Lung (tissue), 12 donors: ENCODE results near the gene PIEZO1. TPM values are rescaled to one million over a fixed set of nuclear protein-coding genes. Genes with fewer than 3 reads are reported as not detected.

Experiments used
- ATAC-seq: fragments of 200-7000 bp; cut with Tn5 transposase; one replicate; pipeline ENCODE4 v1.9.1; 2020; ENCODE audit warnings: moderate number of reproducible peaks; ENCODE audit not compliant: insufficient read depth, low FRiP score
- DNase-seq, 3 donors: peaks; one replicate each; pipeline ENCODE4 v3.0.0-alpha.2; 2013 to 2017
- H3K27ac ChIP-seq, 2 donors: one replicate each; pipeline ENCODE4 v1.5.1; 2013; ENCODE audit warnings: mild to moderate bottlenecking in 2 of 2, moderate library complexity in 2 of 2, control low read depth in 1 of 2, inconsistent platforms in 1 of 2, low read depth in 1 of 2, low read length in 1 of 2
- H3K27me3 ChIP-seq, 3 donors: one replicate each; pipeline ENCODE4 v1.5.1; 2013; ENCODE audit warnings: low read length in 2 of 3; ENCODE audit not compliant: control insufficient read depth in 3 of 3, insufficient read depth in 3 of 3
- H3K36me3 ChIP-seq, 4 donors: one replicate each; pipeline ENCODE4 v1.5.1; 2013; ENCODE audit warnings: low read length in 4 of 4, mild to moderate bottlenecking in 1 of 4, moderate library complexity in 1 of 4; ENCODE audit not compliant: control insufficient read depth in 4 of 4, insufficient read depth in 4 of 4
- H3K4me1 ChIP-seq, 5 donors: one replicate each; pipeline ENCODE4 v1.5.1; 2013; ENCODE audit warnings: low read length in 5 of 5, mild to moderate bottlenecking in 2 of 5, moderate library complexity in 1 of 5; ENCODE audit not compliant: control insufficient read depth in 5 of 5, insufficient read depth in 5 of 5
- H3K4me3 ChIP-seq: one replicate; pipeline ENCODE4 v1.5.1; 2013; ENCODE audit warnings: mild to moderate bottlenecking, control low read depth, moderate library complexity
- H3K9ac ChIP-seq, 2 donors: one replicate each; pipeline ENCODE4 v1.5.1; 2013; ENCODE audit warnings: low read length in 2 of 2, control low read depth in 1 of 2; ENCODE audit not compliant: insufficient read depth in 1 of 2
- H3K9me3 ChIP-seq, 4 donors: one replicate each; pipeline ENCODE4 v1.5.1; 2013; ENCODE audit warnings: low read length in 3 of 4, mild to moderate bottlenecking in 1 of 4, moderate library complexity in 1 of 4; ENCODE audit not compliant: control insufficient read depth in 4 of 4, insufficient read depth in 3 of 4
- WGBS, 2 donors: extraction: QIAGEN DNeasy Blood & Tissue Kit; methylation state at CpG; one replicate each; pipeline ENCODE4 v1.1.7; 2013; 5-methylcytosine and 5-hydroxymethylcytosine counted together
- polyA plus RNA-seq, 2 donors: library from polyadenylated mRNA; stranded (reverse); fragments of 200-250 nt; gene quantifications; one replicate each; pipeline ENCODE4 v1.2.1, GENCODE V29; 2013
- total RNA-seq, 2 donors: library from RNA; depleted of rRNA in 1 of 2; stranded (reverse); fragments of >200 nt in 1 of 2; gene quantifications; one replicate each; pipeline ENCODE4 v1.2.1, GENCODE V29; 2014 to 2021
- TF ChIP-seq, protein P1 (sequence below): IDR thresholded peaks from 2 replicates; pipeline ENCODE4 v1.5.1; 2012; ENCODE audit warnings: mild to moderate bottlenecking; ENCODE audit errors: control extremely low read depth, extremely low read depth
- donor health status: control.
- donor health status: control.
- donor health status: Bipolar disorder and iron deficiency.
- donor health status: healthy.
- donor health status: DM: yes; HTN: yes; CAD: no.

PIEZO1 gene
- total and polyA plus RNA-seq, 4 donors, result 113 to 207 (median 190) TPM

DNA sequence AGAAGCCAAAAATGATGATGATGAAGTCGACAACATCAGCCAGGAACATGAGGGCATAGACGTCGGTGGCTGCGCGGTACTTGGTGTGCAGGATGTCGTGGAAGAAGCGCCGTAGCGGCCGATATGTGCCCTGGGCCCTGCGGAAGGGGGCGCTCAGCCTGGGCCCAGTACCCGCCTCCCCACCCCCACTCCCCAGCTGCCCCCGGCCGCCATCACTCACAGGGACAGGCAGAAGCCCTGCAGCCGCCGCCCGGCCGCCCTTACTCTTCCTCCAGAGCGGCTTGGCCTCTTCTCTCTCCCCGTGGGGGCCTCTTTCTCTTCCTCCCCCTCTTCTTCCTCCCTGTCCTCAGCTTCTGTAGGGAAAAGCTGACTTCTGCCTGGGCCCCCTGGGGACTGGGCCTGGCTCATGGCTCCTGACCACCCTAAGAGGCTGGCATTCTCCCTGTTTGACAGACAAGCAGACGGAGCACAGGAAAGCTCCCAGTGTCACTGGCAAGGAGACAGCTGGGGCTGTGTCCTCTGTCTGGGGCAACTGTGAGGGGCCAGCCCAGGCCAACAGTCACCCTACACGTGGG, 64.5 kb downstream of the PIEZO1 start:
- H3K4me3 ChIP-seq, result no peak overlapping the region
- WGBS, 2 donors, result 94 to 95% methylated on average over 22 to 23 of the region's 23 CpGs
- H3K9ac ChIP-seq, result no peak overlapping the region
- DNase-seq, result no peak
- TF ChIP-seq, protein P1, sequence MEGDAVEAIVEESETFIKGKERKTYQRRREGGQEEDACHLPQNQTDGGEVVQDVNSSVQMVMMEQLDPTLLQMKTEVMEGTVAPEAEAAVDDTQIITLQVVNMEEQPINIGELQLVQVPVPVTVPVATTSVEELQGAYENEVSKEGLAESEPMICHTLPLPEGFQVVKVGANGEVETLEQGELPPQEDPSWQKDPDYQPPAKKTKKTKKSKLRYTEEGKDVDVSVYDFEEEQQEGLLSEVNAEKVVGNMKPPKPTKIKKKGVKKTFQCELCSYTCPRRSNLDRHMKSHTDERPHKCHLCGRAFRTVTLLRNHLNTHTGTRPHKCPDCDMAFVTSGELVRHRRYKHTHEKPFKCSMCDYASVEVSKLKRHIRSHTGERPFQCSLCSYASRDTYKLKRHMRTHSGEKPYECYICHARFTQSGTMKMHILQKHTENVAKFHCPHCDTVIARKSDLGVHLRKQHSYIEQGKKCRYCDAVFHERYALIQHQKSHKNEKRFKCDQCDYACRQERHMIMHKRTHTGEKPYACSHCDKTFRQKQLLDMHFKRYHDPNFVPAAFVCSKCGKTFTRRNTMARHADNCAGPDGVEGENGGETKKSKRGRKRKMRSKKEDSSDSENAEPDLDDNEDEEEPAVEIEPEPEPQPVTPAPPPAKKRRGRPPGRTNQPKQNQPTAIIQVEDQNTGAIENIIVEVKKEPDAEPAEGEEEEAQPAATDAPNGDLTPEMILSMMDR, result no peak
- H3K27ac ChIP-seq, result no peak overlapping the region
- H3K27me3 ChIP-seq, result no peaks in the 10 kb centered on the region
- ATAC-seq, result no peak
- peaks cover 0 to 2% (median 0%) of the 10 kb centered on the region in 4 donors for H3K9me3 ChIP-seq
- H3K36me3 ChIP-seq, result peaks cover 0 to 92% (median 19%) of the 10 kb centered on the region in 4 donors
- no peaks in the 10 kb centered on the region for H3K4me1 ChIP-seq

DNA sequence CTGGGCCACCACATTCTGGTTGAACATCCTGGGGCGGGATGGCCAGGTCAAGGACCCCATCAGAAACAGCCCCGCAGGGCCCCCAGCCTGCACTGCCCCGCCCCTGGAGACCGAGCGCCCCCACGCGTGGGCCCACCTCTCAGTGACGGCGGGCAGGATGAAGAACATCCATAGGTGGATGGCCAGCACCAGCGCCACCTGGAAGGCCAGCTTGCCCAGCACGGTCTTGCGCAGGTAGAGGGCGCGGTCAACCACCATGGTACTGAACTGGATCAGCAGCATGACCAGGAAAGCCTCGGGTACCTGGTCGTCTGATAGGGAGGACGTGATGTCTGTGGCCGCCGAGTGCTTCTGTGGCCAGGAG, 65.1 kb downstream of the PIEZO1 start:
- Histone ChIP-seq H3K36me3 (peaks cover 0 to 92% (median 22%) of the 10 kb centered on the region in 4 donors), H3K27me3 (no peaks in the 10 kb centered on the region), H3K9me3 (peaks cover 0 to 2% (median 0%) of the 10 kb centered on the region in 4 donors), H3K4me1 (no peaks in the 10 kb centered on the region), H3K9ac (no peak overlapping the region), H3K27ac (no peak overlapping the region), H3K4me3 (no peak overlapping the region)
- WGBS, 2 donors, result 95 to 98% methylated on average over 19 of the region's 19 CpGs
- ATAC-seq, result no peak
- TF ChIP-seq, protein P1, result no peak
- no peak for DNase-seq

DNA sequence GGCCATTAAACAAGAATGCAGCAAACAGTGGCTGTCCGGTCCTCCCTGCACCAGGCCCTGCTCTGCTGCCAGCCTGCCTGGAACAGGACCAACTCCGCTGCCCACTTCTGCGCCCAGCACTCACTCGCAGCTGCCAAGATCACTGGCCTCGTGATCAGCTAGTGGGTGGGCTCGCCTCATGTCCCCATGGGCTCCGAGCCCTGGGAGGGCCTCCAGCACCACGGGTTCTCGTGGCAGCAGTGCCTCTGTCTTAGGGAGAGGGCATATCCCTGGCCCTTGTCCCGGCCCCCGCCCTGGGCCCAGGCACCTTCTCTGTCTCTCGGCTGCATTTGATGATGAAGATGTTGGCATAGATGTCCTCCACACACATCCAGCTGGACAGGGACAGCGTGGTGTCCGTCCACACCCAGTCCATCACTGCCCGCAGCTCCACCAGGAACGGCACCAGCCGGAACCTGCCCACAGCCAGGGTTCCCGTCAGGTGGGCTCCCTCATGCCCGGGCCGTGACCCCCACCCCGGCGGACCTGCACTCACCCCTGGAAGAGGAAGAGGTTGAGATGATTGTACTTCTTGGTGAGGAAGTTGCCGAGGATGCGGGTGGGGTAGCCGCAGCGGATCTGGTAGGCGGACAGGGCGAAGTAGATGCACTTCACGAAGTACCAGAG, 65.6 kb downstream of the PIEZO1 start:
- H3K36me3 ChIP-seq, result peaks cover 2 to 92% (median 24%) of the 10 kb centered on the region in 4 donors
- H3K27ac ChIP-seq, result no peak overlapping the region
- TF ChIP-seq, protein P1, result no peak
- H3K4me1 ChIP-seq, result no peaks in the 10 kb centered on the region
- no peak overlapping the region for H3K9ac ChIP-seq
- peaks cover 0 to 2% (median 0%) of the 10 kb centered on the region in 4 donors for H3K9me3 ChIP-seq
- WGBS, 2 donors, result 90 to 91% methylated on average over 28 to 29 of the region's 29 CpGs
- H3K27me3 ChIP-seq, result no peaks in the 10 kb centered on the region
- no peak overlapping the region for H3K4me3 ChIP-seq
- ATAC-seq (no peak), DNase-seq (no peak)
